ENCODE data around the gene NRP1.

NRP1 gene

DNA sequence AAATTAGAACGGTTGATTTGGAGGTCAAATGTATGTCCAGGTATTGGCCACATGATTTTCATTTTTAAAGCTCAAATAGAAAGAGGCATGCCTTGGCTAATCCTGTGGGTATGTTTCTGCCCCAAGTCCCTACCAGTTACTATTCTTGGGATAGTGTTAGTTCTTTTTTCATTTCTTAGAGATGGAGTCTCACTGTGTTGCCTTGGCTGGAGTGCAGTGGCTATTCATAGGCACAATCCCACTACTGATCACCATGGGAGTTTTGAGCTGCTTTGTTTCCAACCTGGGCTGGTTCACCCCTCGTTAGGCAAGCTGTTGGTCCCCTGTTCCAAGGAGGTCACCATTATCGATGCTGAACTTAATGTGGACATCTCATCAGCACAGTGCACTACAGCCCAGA, 46.3 kb downstream of the NRP1 start:
- no peak for DNase-seq

DNA sequence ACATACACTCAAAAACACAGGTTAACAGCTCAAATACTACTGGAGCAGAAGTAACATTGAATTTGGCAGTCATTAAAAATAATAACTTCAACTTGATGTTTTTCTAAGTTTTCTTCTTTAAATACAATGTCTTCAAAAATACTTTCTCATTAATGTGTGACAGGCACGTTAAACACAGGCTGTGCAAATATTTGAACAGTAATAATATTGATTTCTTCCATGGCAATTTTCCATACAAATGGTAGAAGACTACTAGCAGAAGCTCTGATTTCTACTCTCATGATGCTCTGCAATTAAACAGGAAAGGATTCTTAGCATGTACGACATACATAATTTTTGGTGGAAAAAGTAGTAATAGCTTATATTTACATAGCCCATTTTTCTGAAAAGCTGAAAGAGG, 47.4 kb downstream of the NRP1 start:
- no peak for DNase-seq

- no peak for DNase-seq
Observed at GRCh38 chr10:33286157-33286934, 48.1 kb downstream of the NRP1 start.

GRCh38 chr10:33284945-33285344, 49.5 kb downstream of the NRP1 start:
- no peak for DNase-seq

GRCh38 chr10:33279811-33280602, 54.5 kb downstream of the NRP1 start:
- DNase-seq = no peak

GRCh38 chr10:33279276-33279675, 55.2 kb downstream of the NRP1 start:
- no peak for DNase-seq

DNA sequence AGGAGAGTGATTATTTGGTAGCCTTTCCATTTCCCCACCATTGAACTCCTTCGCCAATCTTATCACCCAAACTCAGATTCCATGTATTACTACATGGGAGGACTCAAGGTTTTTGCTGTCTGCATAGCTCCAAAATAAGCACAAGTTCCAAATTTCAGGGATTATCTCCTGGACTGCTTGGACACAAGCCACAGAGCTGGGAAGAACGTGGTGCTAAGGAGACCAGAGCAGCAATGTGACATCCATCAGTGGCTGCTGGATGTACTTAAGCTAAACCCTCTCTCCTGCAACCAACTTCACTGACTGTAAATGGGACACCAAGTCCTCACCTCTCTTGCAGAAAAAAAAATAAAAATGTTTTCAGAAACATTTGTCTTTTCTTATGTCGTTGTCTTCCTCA, 56.3 kb downstream of the NRP1 start:
- no peak for DNase-seq

DNA sequence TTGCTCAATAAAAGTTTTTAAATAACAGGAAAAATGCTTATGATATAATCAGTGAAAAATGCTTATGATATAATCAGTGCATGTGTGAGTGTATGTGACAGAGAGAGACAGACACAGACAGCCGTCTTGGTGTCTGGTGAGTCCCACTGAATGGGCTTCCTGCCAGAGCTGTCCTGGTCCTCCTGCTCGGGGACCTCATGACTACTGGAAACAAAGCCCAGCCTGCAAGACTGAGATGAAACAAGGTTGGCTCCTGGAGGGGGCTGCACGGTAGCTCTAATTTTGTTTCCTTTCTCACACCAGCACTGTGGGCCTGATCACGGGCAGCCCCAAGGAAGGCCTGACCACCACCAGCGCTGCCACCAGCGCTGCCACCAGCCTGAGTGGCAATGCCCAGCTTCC, 57.3 kb downstream of the NRP1 start:
- DNase-seq = no peak

DNA sequence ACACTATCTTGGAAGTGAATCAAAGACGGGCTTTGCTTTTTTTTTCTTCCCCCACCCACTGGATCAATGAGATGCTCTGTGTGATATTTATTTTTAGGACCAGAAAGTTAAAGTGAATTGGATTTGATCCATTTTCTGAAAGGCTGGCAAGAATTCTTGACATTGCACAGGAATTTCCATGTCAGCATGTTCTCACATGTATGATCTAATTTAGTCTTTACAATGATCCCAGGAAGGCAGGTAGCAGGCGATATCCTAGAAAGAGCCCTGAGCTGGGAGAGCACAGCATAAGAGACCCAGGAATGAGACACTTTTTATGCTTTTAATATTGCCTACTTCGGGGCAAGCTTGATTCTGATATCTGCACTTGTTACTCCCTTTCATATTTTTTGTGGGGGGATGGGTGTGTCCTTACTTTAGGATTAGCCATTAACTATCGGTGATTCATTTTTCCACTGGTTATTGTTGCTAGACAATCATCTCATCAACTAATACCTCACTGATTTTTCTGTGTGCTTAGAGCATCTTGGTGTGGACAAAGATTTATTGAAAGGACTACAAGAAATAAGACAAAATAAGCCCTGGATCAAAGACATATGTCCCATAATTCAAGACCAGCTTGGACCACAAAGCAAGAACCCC, 58.1 kb downstream of the NRP1 start:
- DNase-seq = no peak

- DNase-seq = no peak
Observed at GRCh38 chr10:33274096-33274785, 60.2 kb downstream of the NRP1 start.

DNA sequence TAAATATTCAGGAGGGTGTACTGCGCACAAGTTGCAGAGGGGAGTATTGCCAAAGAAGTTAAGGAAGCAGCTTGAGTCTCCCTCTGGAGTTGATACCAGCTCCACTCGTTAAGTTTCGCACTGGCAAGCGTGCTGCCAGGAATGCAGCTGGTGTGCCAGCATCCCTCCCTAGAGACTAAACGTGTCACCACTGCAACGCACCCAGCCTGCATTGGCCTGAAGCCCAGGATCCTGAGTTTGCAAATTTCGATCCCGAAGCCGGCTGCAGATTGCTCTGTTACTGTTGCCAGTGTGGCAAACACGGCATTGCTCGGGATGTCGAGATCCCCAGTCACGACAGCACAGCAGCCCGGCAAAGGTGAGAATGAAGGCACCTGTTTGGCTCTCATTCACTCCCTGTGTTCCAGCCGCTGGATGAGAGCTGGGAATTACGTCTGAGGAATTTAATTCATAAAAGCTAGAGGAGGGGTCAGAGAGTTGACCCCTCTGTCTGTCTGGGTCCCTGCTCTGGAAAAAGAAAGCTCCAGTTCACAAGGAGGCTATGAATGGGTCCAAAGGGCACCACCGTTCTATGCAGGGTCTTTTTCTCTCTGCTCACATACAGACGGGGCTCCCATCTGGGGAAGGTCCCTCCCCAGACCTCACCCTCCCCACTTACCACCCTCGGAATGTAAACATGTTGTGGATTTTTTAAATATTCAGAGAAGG, 61.0 kb downstream of the NRP1 start:
- DNase-seq = no peak

GRCh38 chr10:33272635-33273034, 61.8 kb downstream of the NRP1 start:
- DNase-seq = no peak

DNA sequence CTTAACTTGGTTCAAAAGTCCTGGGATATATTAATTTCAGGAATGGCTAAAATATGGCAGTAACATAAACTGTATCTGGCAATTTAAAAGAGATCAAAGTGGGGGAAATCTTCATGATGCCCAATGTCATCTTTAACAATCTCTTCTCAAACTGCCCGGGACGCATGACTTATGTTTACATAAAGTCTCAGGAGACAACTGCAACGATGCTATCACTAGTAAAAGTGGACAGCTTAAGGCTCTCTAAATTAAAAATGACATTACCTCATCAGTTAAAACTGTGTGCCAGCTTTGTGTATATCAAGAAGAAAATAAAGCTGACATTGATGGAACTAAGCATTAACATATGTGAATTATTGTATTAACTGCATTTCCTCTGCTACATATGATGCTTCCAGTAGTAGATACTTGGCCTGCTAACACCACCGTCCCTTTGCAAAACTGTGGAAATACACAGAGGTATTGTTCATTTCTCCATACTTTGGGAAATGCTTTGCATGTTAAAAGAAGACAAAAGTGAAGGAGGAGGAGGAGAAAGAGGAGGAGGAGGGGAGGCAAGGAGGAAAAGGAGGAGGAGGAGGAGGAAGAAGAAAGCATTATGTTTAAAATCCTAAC, 62.4 kb downstream of the NRP1 start:
- no peak for DNase-seq

DNA sequence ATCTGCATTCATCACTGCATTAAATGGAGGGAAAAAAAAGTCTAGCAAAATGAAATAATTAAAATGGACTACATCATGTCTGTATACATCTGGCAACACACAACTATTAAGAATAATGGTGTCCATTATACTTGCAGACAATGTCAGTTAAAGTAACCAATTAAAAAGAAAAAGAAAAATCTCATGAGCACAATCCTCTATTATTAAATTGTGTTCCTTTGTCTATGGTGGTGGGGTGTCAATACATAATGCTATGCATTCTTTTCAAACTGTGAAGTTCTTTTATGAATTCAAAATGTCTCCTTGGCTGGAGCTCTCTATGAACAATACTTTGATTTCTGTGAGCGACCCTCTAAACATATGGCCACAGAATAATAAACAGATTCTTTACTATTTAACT, 63.5 kb downstream of the NRP1 start:
- no peak for DNase-seq

GRCh38 chr10:33267708-33268107, 66.8 kb downstream of the NRP1 start:
- no peak for DNase-seq

GRCh38 chr10:33265621-33266020, 68.8 kb downstream of the NRP1 start:
- peak; percentile 69 for DNase-seq

DNA sequence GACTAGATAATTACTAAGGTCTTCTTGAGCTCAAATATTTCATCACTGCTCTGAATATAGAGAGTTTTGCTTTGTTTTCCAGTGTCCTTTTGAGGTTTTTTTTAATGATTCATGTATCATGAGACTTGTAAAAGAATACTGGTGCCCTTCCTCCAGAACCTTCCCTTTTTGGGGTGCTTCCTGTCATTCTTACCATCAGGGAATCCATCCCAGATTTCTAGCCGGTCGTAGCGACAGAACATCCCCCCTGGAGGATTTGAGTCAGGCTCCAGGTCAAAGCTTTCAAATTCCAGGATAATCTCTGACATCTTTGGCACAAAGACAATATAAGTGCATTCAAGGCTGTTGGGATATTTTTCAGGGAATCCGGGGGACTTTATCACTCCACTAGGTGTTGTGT, 71.0 kb downstream of the NRP1 start:
- no peak for DNase-seq

GRCh38 chr10:33262871-33263270, 71.6 kb downstream of the NRP1 start:
- no peak for DNase-seq

GRCh38 chr10:33260403-33261149, 73.9 kb downstream of the NRP1 start:
- DNase-seq = no peak

- no peak for DNase-seq
Observed at GRCh38 chr10:33258967-33259366, 75.5 kb downstream of the NRP1 start.

DNA sequence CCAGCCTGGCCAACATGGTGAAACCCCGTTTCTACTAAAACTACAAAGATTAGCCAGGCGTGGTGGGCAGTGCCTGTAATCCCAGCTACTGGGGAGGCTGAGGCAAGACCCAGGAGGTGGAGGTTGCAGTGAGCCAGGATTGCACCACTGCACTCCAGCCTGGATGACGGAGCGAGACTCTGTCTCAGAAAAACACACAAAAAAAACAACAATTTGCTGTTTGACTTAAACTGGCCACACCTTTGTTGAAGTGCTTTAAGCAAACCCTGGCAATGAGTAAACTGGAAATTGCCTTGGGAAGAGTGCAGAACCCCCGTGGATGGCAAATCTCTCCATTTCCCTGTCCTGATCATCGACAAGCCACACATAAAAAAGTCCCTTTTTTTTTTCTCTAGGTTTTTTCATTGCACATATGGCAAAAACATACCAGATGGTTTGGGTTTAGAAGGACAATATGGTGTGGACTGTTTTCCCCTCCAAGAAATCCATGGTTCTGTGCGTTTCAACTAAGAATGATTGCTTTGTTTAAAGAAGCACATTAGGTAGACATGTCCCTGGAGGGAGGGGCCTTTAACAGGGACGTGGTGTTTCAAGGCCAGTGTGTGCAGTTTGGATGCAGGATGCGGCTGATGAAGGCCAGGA, 76.9 kb downstream of the NRP1 start:
- no peak for DNase-seq

Data from stimulated activated CD4-positive, alpha-beta T cell treated with anti-CD3 and anti-CD28 coated beads, Interleukin-4, amount 100 ng/mL, for 24 hours (primary cell).